Measurements from ENCODE around the gene UAP1. TPM values are rescaled to one million over a fixed set of nuclear protein-coding genes. Genes with fewer than 3 reads are reported as not detected.

Gene UAP1
- total RNA-seq, 3 donors from 2014 or later, result 123 to 190 (median 128) TPM

GRCh38 chr1:162562470-162562828, 927 bp downstream of the UAP1 start:
- DNase-seq (ENCODE audit: low spot score in 2 of 2), result no peak
- Histone ChIP-seq H3K4me3 (peak overlapping the region; percentile 91 to 97 (median 96)), H3K4me1 (peaks cover 0 to 23% of the 10 kb centered on the region in 2 donors), H3K27me3 (no peaks in the 10 kb centered on the region), H3K36me3 (no peaks in the 10 kb centered on the region), H3K9me3 (no peaks in the 10 kb centered on the region), H3K27ac (peak overlapping the region; percentile 93 to 96)
- no peak for TF ChIP-seq POLR2A (IDR thresholded peaks at IDR 0.05)
- TF ChIP-seq POLR2AphosphoS5 (IDR thresholded peaks at IDR 0.05), result no peak
- TF ChIP-seq CTCF (IDR thresholded peaks at IDR 0.05), result no peak
- intact Hi-C loops (cut with DNase I; ENCODE audit: low total_unique reads), result no loop called here

- Histone ChIP-seq H3K27me3 (no peaks in the 10 kb centered on the region), H3K36me3 (no peaks in the 10 kb centered on the region), H3K27ac (no peak overlapping the region), H3K9me3 (no peaks in the 10 kb centered on the region), H3K4me3 (peak overlapping the region in 2 of 3 donors; percentile 12 to 97), H3K4me1 (peaks cover 0 to 26% of the 10 kb centered on the region in 2 donors)
- DNase-seq (ENCODE audit: low spot score in 2 of 2), result no peak
- intact Hi-C loops (cut with DNase I; ENCODE audit: low total_unique reads), result loop anchor here (5.0 kb wide), 1 partner anchor 762 kb away; no protein-coding TSS in a partner anchor
- no peak for TF ChIP-seq CTCF (IDR thresholded peaks at IDR 0.05)
- TF ChIP-seq POLR2A (IDR thresholded peaks at IDR 0.05), result no peak
- no peak for TF ChIP-seq POLR2AphosphoS5 (IDR thresholded peaks at IDR 0.05)
These were observed 3.3 kb downstream of the UAP1 start for GRCh38 chr1:162564762-162565218.

- Histone ChIP-seq H3K27ac (no peak overlapping the region), H3K9me3 (no peaks in the 10 kb centered on the region), H3K27me3 (no peaks in the 10 kb centered on the region), H3K4me1 (peaks cover 0 to 25% of the 10 kb centered on the region in 2 donors), H3K4me3 (no peak overlapping the region), H3K36me3 (no peaks in the 10 kb centered on the region)
- TF ChIP-seq POLR2AphosphoS5 (IDR thresholded peaks at IDR 0.05) (no peak), POLR2A (IDR thresholded peaks at IDR 0.05) (no peak), CTCF (IDR thresholded peaks at IDR 0.05) (no peak)
- intact Hi-C loops (cut with DNase I; ENCODE audit: low total_unique reads), result loop anchor here (5.0 kb wide), 1 partner anchor 763 kb away; no protein-coding TSS in a partner anchor
- DNase-seq (ENCODE audit: low spot score in 2 of 2), result no peak
These were observed 3.9 kb downstream of the UAP1 start for GRCh38 chr1:162565460-162565859.

- intact Hi-C loops (cut with DNase I; ENCODE audit: low total_unique reads), result loop anchor here (5.0 kb wide), 1 partner anchor 765 kb away; no protein-coding TSS in a partner anchor
- H3K36me3 ChIP-seq, result no peaks in the 10 kb centered on the region
- no peaks in the 10 kb centered on the region for H3K27me3 ChIP-seq
- no peak overlapping the region for H3K27ac ChIP-seq
- no peaks in the 10 kb centered on the region for H3K9me3 ChIP-seq
- TF ChIP-seq POLR2AphosphoS5 (IDR thresholded peaks at IDR 0.05), result no peak
- no peak for TF ChIP-seq CTCF (IDR thresholded peaks at IDR 0.05)
- TF ChIP-seq POLR2A (IDR thresholded peaks at IDR 0.05), result no peak
- peaks cover 0 to 24% of the 10 kb centered on the region in 2 donors for H3K4me1 ChIP-seq
- no peak for DNase-seq (ENCODE audit: low spot score in 2 of 2)
- H3K4me3 ChIP-seq, result no peak overlapping the region
These were observed 5.3 kb downstream of the UAP1 start for GRCh38 chr1:162566870-162567269.

- TF ChIP-seq POLR2A (IDR thresholded peaks at IDR 0.05) (no peak), CTCF (IDR thresholded peaks at IDR 0.05) (no peak), POLR2AphosphoS5 (IDR thresholded peaks at IDR 0.05) (no peak)
- Histone ChIP-seq H3K9me3 (no peaks in the 10 kb centered on the region), H3K4me1 (peaks cover 0 to 15% of the 10 kb centered on the region in 2 donors), H3K36me3 (no peaks in the 10 kb centered on the region), H3K4me3 (no peak overlapping the region), H3K27ac (peak overlapping the region; percentile 33 to 35), H3K27me3 (no peaks in the 10 kb centered on the region)
- DNase-seq (ENCODE audit: low spot score in 2 of 2), result no peak
- intact Hi-C loops (cut with DNase I; ENCODE audit: low total_unique reads), result loop anchor here (5.0 kb wide), 1 partner anchor 767 kb away; no protein-coding TSS in a partner anchor
These were observed 7.3 kb downstream of the UAP1 start for GRCh38 chr1:162568802-162569201.
